Measurements from ENCODE around the gene PTPN6. TPM values are rescaled to one million over a fixed set of nuclear protein-coding genes. Genes with fewer than 3 reads are reported as not detected.

PTPN6 gene
- total and polyA plus RNA-seq, 2 of the 4 experiments (the other 2 are of a cell fraction) = under 0.01 to 0.14 TPM

- in situ Hi-C loops (cut with MboI; ENCODE audit: low sequenced_read_pairs) = no loop called here
- CTCF ChIA-PET = no interaction called here
Measured at GRCh38 chr12:6979021-6979420, 27.9 kb downstream of the PTPN6 start.

More at GRCh38 chr12:6979021-6979420, 27.9 kb downstream of the PTPN6 start:
- Histone ChIP-seq H3K4me3 (ENCODE audit: insufficient read depth, low read depth, low read length) (no peak overlapping the region), H3K27ac (ENCODE audit: insufficient read depth, low read length) (no peak overlapping the region), H3K14ac (replicated peaks; ENCODE audit: low read depth, low read length) (no peak overlapping the region), H4K5ac (ENCODE audit: low read depth, low read length) (no peak overlapping the region), H2BK5ac (ENCODE audit: low read depth, low read length, poor library complexity, severe bottlenecking) (no peak overlapping the region), H4K20me1 (ENCODE audit: insufficient read depth, low read length) (no peaks in the 10 kb centered on the region), H3K27me3 (ENCODE audit: control insufficient read depth, insufficient read depth, low read length) (no peaks in the 10 kb centered on the region), H2BK20ac (ENCODE audit: low read depth, low read length) (no peak overlapping the region), H3K9me1 (ENCODE audit: insufficient read depth, low read length) (peaks cover 3% of the 10 kb centered on the region; the same call in 1 of the 2 replicates), H2BK15ac (ENCODE audit: low read depth, low read length) (no peak overlapping the region), H3K36me3 (ENCODE audit: control insufficient read depth, insufficient read depth, low read length) (peaks cover 70% of the 10 kb centered on the region), H3K23ac (ENCODE audit: low read depth, low read length) (no peak overlapping the region), H3K56ac (ENCODE audit: extremely low read depth, insufficient read depth, low read length) (no peak overlapping the region), H2AK5ac (ENCODE audit: low read depth, low read length) (no peak overlapping the region), H2BK120ac (ENCODE audit: low read depth, low read length) (no peak overlapping the region), H4K8ac (ENCODE audit: low read depth in 2 of 2, low read length in 2 of 2) (no peak overlapping the region), H3K79me1 (ENCODE audit: low read depth in 1 of 2, low read length in 2 of 2) (peaks cover 6 to 17% of the 10 kb centered on the region in 2 experiments), H3K4me2 (ENCODE audit: low read depth, low read length) (no peak overlapping the region), H3K9me3 (ENCODE audit: control insufficient read depth, insufficient read depth, low read length) (no peaks in the 10 kb centered on the region), H3K4me1 (ENCODE audit: control insufficient read depth, insufficient read depth, low read length) (no peaks in the 10 kb centered on the region), H2AK9ac (replicated peaks; ENCODE audit: low read depth, low read length, poor library complexity) (no peak overlapping the region), H4K91ac (ENCODE audit: insufficient read depth, low read depth, low read length) (no peak overlapping the region), H2AFZ (replicated peaks; ENCODE audit: low read length, poor library complexity) (no peak overlapping the region), H3K9ac (ENCODE audit: low read depth, low read length) (no peak overlapping the region), H3K4ac (ENCODE audit: low read depth, low read length) (no peak overlapping the region), H3K18ac (ENCODE audit: low read depth, low read length) (no peak overlapping the region)
- no peak for DNase-seq
- dilution Hi-C loops (cut with HindIII; ENCODE audit: low sequenced_read_pairs, unreplicated experiment) (no loop called here), intact Hi-C loops (cut with micrococcal nuclease) (no loop called here)
- 100% methylated on average over 2 of the region's 6 CpGs; no CpG with 5 or more reads in 1 of the 2 experiments for WGBS, 2 experiments (ENCODE audit: extremely low coverage in 2 of 2, insufficient read length in 1 of 2)
- POLR2A ChIA-PET (ENCODE audit: unreplicated experiment) = no interaction called here
- TF ChIP-seq CEBPB (IDR thresholded peaks at IDR 0.05; ENCODE audit: low read depth, low read length) (no peak), CHD1 (IDR thresholded peaks at IDR 0.05; ENCODE audit: low read depth, low read length) (no peak), NFE2L2 (IDR thresholded peaks at IDR 0.05; ENCODE audit: low read depth, low read length) (no peak), POLR2A (IDR thresholded peaks at IDR 0.05; ENCODE audit: low read depth, low read length) (no peak)
- TF ChIP-seq, protein P1, sequence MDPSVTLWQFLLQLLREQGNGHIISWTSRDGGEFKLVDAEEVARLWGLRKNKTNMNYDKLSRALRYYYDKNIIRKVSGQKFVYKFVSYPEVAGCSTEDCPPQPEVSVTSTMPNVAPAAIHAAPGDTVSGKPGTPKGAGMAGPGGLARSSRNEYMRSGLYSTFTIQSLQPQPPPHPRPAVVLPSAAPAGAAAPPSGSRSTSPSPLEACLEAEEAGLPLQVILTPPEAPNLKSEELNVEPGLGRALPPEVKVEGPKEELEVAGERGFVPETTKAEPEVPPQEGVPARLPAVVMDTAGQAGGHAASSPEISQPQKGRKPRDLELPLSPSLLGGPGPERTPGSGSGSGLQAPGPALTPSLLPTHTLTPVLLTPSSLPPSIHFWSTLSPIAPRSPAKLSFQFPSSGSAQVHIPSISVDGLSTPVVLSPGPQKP (IDR thresholded peaks at IDR 0.05; ENCODE audit: borderline replicate concordance, low read depth, low read length) = no peak
- TF ChIP-seq, protein P2, sequence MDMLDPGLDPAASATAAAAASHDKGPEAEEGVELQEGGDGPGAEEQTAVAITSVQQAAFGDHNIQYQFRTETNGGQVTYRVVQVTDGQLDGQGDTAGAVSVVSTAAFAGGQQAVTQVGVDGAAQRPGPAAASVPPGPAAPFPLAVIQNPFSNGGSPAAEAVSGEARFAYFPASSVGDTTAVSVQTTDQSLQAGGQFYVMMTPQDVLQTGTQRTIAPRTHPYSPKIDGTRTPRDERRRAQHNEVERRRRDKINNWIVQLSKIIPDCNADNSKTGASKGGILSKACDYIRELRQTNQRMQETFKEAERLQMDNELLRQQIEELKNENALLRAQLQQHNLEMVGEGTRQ (IDR thresholded peaks at IDR 0.05; ENCODE audit: low read depth, low read length) = no peak
- ATAC-seq (ENCODE audit: low read depth) = no peak
- BruUV-seq (replicated peaks) = no TSS peak
